GM23338 (cell line): ENCODE data around the gene NLN. TPM values are rescaled to one million over a fixed set of nuclear protein-coding genes. Genes with fewer than 3 reads are reported as not detected.

Source experiments
- ATAC-seq: fragments of 200-7000 bp; cut with Tn5 transposase; 3 replicates; pipeline ENCODE4 v1.9.1; 2020
- DNase-seq: peaks from one replicate; pipeline ENCODE4 v3.0.0-alpha.2; 2015; ENCODE audit warnings: low spot score
- H2AFZ ChIP-seq: fragments of 200-600 bp; sonication (generic); 2 replicates; pipeline ENCODE4 v1.8.0; 2016; ENCODE audit warnings: antibody characterized with exemption, mild to moderate bottlenecking, moderate library complexity
- H3F3A ChIP-seq: fragments of 200-600 bp; sonication (generic); replicated peaks from 2 replicates; pipeline ENCODE4 v1.8.0; 2017; ENCODE audit warnings: antibody characterized with exemption, mixed run types, low read depth
- H3K27ac ChIP-seq: fragments of 200-600 bp; sonication (generic); 2 replicates; pipeline ENCODE4 v1.6.1; 2016; ENCODE audit warnings: low read depth
- H3K27me3 ChIP-seq: fragments of 200-600 bp; sonication (generic); 2 replicates; pipeline ENCODE4 v1.8.0; 2016; ENCODE audit warnings: mild to moderate bottlenecking, mixed run types, moderate library complexity; ENCODE audit not compliant: insufficient read depth
- H3K36me3 ChIP-seq: fragments of 200-600 bp; sonication (generic); 2 replicates; pipeline ENCODE4 v1.8.0; 2016; ENCODE audit warnings: mild to moderate bottlenecking; ENCODE audit not compliant: insufficient read depth
- H3K4me1 ChIP-seq: fragments of 200-600 bp; sonication (generic); 2 replicates; pipeline ENCODE4 v1.8.0; 2016; ENCODE audit warnings: mild to moderate bottlenecking, moderate library complexity; ENCODE audit not compliant: insufficient read depth
- H3K4me2 ChIP-seq: fragments of 200-600 bp; sonication (generic); 2 replicates; pipeline ENCODE4 v1.7.1; 2017; ENCODE audit warnings: mixed run types
- H3K4me3 ChIP-seq: fragments of 200-600 bp; sonication (generic); 2 replicates; pipeline ENCODE4 v1.6.1; 2016; ENCODE audit warnings: mixed run types
- H3K79me2 ChIP-seq: fragments of 200-600 bp; sonication (generic); replicated peaks from 2 replicates; pipeline ENCODE4 v1.8.0; 2017; ENCODE audit warnings: mild to moderate bottlenecking; ENCODE audit not compliant: insufficient read depth
- H3K9me2 ChIP-seq: fragments of 200-600 bp; sonication (generic); 2 replicates; pipeline ENCODE4 v1.8.0; 2017; ENCODE audit not compliant: insufficient read depth
- H4K20me1 ChIP-seq: fragments of 200-600 bp; sonication (generic); replicated peaks from 2 replicates; pipeline ENCODE4 v1.8.0; 2017; ENCODE audit warnings: mild to moderate bottlenecking; ENCODE audit not compliant: insufficient read depth
- H3K27ac Mint-ChIP-seq: 2 replicates; pipeline ENCODE4 v1.8.0; 2020; ENCODE audit warnings: inconsistent platforms, mild to moderate bottlenecking, moderate library complexity, mixed read lengths
- H3K27me3 Mint-ChIP-seq: 3 replicates; pipeline ENCODE4 v1.8.0; 2022; ENCODE audit warnings: low read depth, mild to moderate bottlenecking, moderate library complexity, mixed read lengths, inconsistent platforms; ENCODE audit not compliant: insufficient read depth, poor library complexity
- H3K36me3 Mint-ChIP-seq: 3 replicates; pipeline ENCODE4 v1.8.0; 2021; ENCODE audit warnings: low read depth, mild to moderate bottlenecking, inconsistent platforms, moderate library complexity, mixed read lengths
- H3K4me1 Mint-ChIP-seq: 3 replicates; pipeline ENCODE4 v1.8.0; 2020; ENCODE audit warnings: mild to moderate bottlenecking, inconsistent platforms, mixed read lengths
- H3K4me3 Mint-ChIP-seq: 3 replicates; pipeline ENCODE4 v1.8.0; 2021; ENCODE audit warnings: moderate library complexity, mild to moderate bottlenecking, inconsistent platforms, mixed read lengths
- H3K9me3 Mint-ChIP-seq: 3 replicates; pipeline ENCODE4 v1.8.0; 2020; ENCODE audit warnings: moderate library complexity, mild to moderate bottlenecking, inconsistent platforms, mixed read lengths
- JUNB ChIP-seq: IDR thresholded peaks from one replicate; pipeline ENCODE4 v1.6.1; 2016; ENCODE audit warnings: antibody characterized with exemption; ENCODE audit not compliant: unreplicated experiment
- NANOG ChIP-seq: IDR thresholded peaks from 2 replicates; pipeline ENCODE4 v1.6.1; 2016; ENCODE audit warnings: antibody characterized with exemption, borderline replicate concordance
- REST ChIP-seq: IDR thresholded peaks from one replicate; pipeline ENCODE4 v1.6.1; 2018; ENCODE audit warnings: antibody characterized with exemption; ENCODE audit not compliant: unreplicated experiment
- STAT1 ChIP-seq: IDR thresholded peaks from one replicate; pipeline ENCODE4 v1.6.1; 2016; ENCODE audit warnings: antibody characterized with exemption; ENCODE audit not compliant: unreplicated experiment
- ZNF114 ChIP-seq: fragments of 250-450 bp; sonication (Bioruptor Pico); IDR thresholded peaks from 2 replicates; pipeline ENCODE4 v1.5.0; 2020; ENCODE audit warnings: mild to moderate bottlenecking, moderate library complexity
- ZNF331 ChIP-seq: fragments of 250-450 bp; sonication (Bioruptor Pico); IDR thresholded peaks from 2 replicates; pipeline ENCODE4 v1.5.0; 2020; ENCODE audit warnings: low read depth, mild to moderate bottlenecking, moderate library complexity
- polyA plus RNA-seq: library from polyadenylated mRNA; unstranded; fragments of >200 nt; fragmentation: Nextera tagmentation; extraction: Ambion mirVana; gene quantifications from 2 replicates; pipeline ENCODE4 v1.2.1, GENCODE V29; 2016
- total RNA-seq: library from RNA; depleted of rRNA; stranded (reverse); fragments of >200 nt; shearing (Covaris generic); gene quantifications from 2 replicates; pipeline ENCODE4 v1.2.3, GENCODE V29; 2014
- TF ChIP-seq, protein P1 (sequence below), 2 experiments: fragments of 200-600 bp in 1 of 2; sonication (generic) in 1 of 2; conservative IDR thresholded peaks; 2 replicates each; pipeline versions ENCODE4 v1.5.1 to v1.6.1; 2016 to 2017; ENCODE audit warnings: antibody characterized with exemption in 2 of 2, low read depth in 2 of 2, mild to moderate bottlenecking in 2 of 2, moderate library complexity in 1 of 2
- TF ChIP-seq, protein P2 (sequence below): fragments of 250-450 bp; sonication (Bioruptor Pico); IDR thresholded peaks from 2 replicates; pipeline ENCODE4 v1.5.0; 2020; ENCODE audit warnings: mild to moderate bottlenecking, moderate library complexity
- TF ChIP-seq, protein P3 (sequence below): IDR thresholded peaks from 2 replicates; pipeline ENCODE4 v1.6.1; 2016; ENCODE audit warnings: antibody characterized with exemption

The NLN gene
- total and polyA plus RNA-seq, 2 experiments from 2014 or later, result 56.4 to 168 TPM

GRCh38 chr5:65767565-65767964 is 45.6 kb downstream of the NLN start (continued):
- TF ChIP-seq, protein P1, sequence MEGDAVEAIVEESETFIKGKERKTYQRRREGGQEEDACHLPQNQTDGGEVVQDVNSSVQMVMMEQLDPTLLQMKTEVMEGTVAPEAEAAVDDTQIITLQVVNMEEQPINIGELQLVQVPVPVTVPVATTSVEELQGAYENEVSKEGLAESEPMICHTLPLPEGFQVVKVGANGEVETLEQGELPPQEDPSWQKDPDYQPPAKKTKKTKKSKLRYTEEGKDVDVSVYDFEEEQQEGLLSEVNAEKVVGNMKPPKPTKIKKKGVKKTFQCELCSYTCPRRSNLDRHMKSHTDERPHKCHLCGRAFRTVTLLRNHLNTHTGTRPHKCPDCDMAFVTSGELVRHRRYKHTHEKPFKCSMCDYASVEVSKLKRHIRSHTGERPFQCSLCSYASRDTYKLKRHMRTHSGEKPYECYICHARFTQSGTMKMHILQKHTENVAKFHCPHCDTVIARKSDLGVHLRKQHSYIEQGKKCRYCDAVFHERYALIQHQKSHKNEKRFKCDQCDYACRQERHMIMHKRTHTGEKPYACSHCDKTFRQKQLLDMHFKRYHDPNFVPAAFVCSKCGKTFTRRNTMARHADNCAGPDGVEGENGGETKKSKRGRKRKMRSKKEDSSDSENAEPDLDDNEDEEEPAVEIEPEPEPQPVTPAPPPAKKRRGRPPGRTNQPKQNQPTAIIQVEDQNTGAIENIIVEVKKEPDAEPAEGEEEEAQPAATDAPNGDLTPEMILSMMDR (conservative IDR thresholded peaks at IDR 0.05; ENCODE audit: low read depth in 2 of 2), result no peak
- no peak for TF ChIP-seq ZNF114 (CRISPR knock-in tag)
- TF ChIP-seq JUNB, result no peak

DNA sequence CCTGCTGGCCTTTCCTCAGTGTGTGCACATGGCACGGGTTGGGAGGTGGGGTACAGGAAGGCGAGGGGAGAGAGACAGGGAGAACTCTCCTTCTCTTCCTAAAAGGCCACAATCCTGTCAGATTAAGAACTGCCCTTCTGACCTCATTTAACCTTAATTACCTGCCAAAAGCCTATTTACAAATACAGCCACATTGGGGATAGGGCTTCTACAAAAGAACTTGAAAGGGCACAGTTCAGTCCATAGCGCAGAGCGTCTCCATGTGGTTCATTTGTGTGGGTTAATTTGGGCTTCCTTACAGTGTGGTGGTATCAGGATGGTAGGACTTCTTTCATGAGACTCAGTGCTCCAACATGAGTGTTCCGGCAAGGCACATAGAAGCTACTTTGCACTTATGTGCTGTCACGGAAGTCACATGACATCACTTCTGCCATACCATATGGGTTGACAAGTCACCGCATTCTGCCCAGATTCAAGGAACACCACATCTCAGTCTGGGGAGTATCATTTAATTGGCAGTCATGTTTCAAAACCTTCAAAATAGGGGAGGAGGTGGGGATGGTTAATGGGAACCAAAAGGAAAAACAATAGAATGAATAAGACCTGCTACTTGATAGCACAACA is 46.8 kb downstream of the NLN start:
- H3K4me1 Mint-ChIP-seq, result peaks cover 8% of the 10 kb centered on the region
- TF ChIP-seq, protein P1 (conservative IDR thresholded peaks at IDR 0.05; ENCODE audit: low read depth in 2 of 2), result no peak
- no peak for TF ChIP-seq REST
- TF ChIP-seq, protein P2, sequence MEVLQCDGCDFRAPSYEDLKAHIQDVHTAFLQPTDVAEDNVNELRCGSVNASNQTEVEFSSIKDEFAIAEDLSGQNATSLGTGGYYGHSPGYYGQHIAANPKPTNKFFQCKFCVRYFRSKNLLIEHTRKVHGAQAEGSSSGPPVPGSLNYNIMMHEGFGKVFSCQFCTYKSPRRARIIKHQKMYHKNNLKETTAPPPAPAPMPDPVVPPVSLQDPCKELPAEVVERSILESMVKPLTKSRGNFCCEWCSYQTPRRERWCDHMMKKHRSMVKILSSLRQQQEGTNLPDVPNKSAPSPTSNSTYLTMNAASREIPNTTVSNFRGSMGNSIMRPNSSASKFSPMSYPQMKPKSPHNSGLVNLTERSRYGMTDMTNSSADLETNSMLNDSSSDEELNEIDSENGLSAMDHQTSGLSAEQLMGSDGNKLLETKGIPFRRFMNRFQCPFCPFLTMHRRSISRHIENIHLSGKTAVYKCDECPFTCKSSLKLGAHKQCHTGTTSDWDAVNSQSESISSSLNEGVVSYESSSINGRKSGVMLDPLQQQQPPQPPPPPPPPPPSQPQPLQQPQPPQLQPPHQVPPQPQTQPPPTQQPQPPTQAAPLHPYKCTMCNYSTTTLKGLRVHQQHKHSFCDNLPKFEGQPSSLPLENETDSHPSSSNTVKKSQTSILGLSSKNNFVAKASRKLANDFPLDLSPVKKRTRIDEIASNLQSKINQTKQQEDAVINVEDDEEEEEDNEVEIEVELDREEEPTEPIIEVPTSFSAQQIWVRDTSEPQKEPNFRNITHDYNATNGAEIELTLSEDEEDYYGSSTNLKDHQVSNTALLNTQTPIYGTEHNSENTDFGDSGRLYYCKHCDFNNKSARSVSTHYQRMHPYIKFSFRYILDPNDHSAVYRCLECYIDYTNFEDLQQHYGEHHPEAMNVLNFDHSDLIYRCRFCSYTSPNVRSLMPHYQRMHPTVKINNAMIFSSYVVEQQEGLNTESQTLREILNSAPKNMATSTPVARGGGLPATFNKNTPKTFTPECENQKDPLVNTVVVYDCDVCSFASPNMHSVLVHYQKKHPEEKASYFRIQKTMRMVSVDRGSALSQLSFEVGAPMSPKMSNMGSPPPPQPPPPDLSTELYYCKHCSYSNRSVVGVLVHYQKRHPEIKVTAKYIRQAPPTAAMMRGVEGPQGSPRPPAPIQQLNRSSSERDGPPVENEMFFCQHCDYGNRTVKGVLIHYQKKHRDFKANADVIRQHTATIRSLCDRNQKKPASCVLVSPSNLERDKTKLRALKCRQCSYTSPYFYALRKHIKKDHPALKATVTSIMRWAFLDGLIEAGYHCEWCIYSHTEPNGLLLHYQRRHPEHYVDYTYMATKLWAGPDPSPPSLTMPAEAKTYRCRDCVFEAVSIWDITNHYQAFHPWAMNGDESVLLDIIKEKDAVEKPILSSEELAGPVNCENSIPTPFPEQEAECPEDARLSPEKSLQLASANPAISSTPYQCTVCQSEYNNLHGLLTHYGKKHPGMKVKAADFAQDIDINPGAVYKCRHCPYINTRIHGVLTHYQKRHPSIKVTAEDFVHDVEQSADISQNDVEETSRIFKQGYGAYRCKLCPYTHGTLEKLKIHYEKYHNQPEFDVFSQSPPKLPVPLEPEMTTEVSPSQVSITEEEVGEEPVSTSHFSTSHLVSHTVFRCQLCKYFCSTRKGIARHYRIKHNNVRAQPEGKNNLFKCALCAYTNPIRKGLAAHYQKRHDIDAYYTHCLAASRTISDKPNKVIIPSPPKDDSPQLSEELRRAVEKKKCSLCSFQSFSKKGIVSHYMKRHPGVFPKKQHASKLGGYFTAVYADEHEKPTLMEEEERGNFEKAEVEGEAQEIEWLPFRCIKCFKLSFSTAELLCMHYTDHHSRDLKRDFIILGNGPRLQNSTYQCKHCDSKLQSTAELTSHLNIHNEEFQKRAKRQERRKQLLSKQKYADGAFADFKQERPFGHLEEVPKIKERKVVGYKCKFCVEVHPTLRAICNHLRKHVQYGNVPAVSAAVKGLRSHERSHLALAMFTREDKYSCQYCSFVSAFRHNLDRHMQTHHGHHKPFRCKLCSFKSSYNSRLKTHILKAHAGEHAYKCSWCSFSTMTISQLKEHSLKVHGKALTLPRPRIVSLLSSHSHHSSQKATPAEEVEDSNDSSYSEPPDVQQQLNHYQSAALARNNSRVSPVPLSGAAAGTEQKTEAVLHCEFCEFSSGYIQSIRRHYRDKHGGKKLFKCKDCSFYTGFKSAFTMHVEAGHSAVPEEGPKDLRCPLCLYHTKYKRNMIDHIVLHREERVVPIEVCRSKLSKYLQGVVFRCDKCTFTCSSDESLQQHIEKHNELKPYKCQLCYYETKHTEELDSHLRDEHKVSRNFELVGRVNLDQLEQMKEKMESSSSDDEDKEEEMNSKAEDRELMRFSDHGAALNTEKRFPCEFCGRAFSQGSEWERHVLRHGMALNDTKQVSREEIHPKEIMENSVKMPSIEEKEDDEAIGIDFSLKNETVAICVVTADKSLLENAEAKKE (CRISPR knock-in tag), result no peak
- TF ChIP-seq ZNF114 (CRISPR knock-in tag), result no peak
- TF ChIP-seq NANOG, result no peak
- TF ChIP-seq, protein P3, sequence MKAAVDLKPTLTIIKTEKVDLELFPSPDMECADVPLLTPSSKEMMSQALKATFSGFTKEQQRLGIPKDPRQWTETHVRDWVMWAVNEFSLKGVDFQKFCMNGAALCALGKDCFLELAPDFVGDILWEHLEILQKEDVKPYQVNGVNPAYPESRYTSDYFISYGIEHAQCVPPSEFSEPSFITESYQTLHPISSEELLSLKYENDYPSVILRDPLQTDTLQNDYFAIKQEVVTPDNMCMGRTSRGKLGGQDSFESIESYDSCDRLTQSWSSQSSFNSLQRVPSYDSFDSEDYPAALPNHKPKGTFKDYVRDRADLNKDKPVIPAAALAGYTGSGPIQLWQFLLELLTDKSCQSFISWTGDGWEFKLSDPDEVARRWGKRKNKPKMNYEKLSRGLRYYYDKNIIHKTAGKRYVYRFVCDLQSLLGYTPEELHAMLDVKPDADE, result no peak
- no peak for TF ChIP-seq JUNB
- no peak for TF ChIP-seq ZNF331
- TF ChIP-seq STAT1, result no peak

More for the DNA sequence above, 46.8 kb downstream of the NLN start:
- no peak for ATAC-seq
- H3K4me1 ChIP-seq, result no peaks in the 10 kb centered on the region
- H3K79me2 ChIP-seq, result peaks cover 9% of the 10 kb centered on the region; the same call in 1 of the 2 replicates
- Mint-ChIP-seq H3K36me3 (peaks cover 36% of the 10 kb centered on the region), H3K4me3 (no peak overlapping the region), H3K9me3 (no peaks in the 10 kb centered on the region), H3K27ac (no peak overlapping the region), H3K27me3 (peaks cover 3% of the 10 kb centered on the region)
- no peak for DNase-seq
- H3K27me3 ChIP-seq, result no peaks in the 10 kb centered on the region
- H3K4me3 ChIP-seq, result no peak overlapping the region
- H3F3A ChIP-seq, result no peaks in the 10 kb centered on the region
- H3K4me2 ChIP-seq, result no peak overlapping the region
- peaks cover 15% of the 10 kb centered on the region for H3K36me3 ChIP-seq
- no peaks in the 10 kb centered on the region for H3K9me2 ChIP-seq
- 0 out of 2 replicates have a peak, but pooled peaks cover 4% of the 10 kb centered on the region for H4K20me1 ChIP-seq
- H3K27ac ChIP-seq, result no peak overlapping the region
- H2AFZ ChIP-seq, result no peak overlapping the region
